CD4-positive, CD25-positive, alpha-beta regulatory T cell (primary cell): ENCODE data around the gene HTR2C. TPM values are rescaled to one million over a fixed set of nuclear protein-coding genes. Genes with fewer than 3 reads are reported as not detected.

ENCODE experiments used
- ATAC-seq, 2 donors: fragments of 150-1000 bp; cut with Tn5 transposase; one replicate each; pipeline ENCODE4 v1.10.0; 2021; ENCODE audit warnings: low read depth in 2 of 2, moderate number of reproducible peaks in 2 of 2, moderate library complexity in 1 of 2
- DNase-seq, 3 donors: peaks; one replicate each; pipeline versions ENCODE4 v3.0.0 to v3.0.0-alpha.2; 2012 to 2022; ENCODE audit warnings: mixed read lengths in 1 of 3
- H3K27ac ChIP-seq: one replicate; pipeline ENCODE4 v1.7.0; 2013; ENCODE audit warnings: mild to moderate bottlenecking, low read length; ENCODE audit not compliant: insufficient read depth, poor library complexity, severe bottlenecking
- H3K27me3 ChIP-seq: one replicate; pipeline ENCODE4 v1.7.0; 2013; ENCODE audit warnings: low read length; ENCODE audit not compliant: control insufficient read depth, insufficient read depth
- H3K36me3 ChIP-seq: one replicate; pipeline ENCODE4 v1.7.0; 2013; ENCODE audit warnings: mild to moderate bottlenecking, low read length, moderate library complexity; ENCODE audit not compliant: control insufficient read depth, insufficient read depth
- H3K4me1 ChIP-seq: 2 replicates; pipeline ENCODE4 v1.7.0; 2013; ENCODE audit warnings: mild to moderate bottlenecking, low read length; ENCODE audit not compliant: insufficient read depth, control insufficient read depth, poor library complexity, severe bottlenecking
- H3K4me3 ChIP-seq: one replicate; pipeline ENCODE4 v1.7.0; 2013; ENCODE audit warnings: low read depth, mild to moderate bottlenecking, low read length, moderate library complexity
- H3K9me3 ChIP-seq, 2 experiments: 1 replicate in 1 of 2; 2 replicates in 1 of 2; pipeline ENCODE4 v1.7.0; 2013; ENCODE audit warnings: low read length in 2 of 2, mild to moderate bottlenecking in 1 of 2, moderate library complexity in 1 of 2; ENCODE audit not compliant: control insufficient read depth in 2 of 2
- H3K27ac Mint-ChIP-seq, 3 donors: one replicate each; pipeline ENCODE4 v1.8.0; 2020 to 2022; ENCODE audit warnings: mild to moderate bottlenecking in 3 of 3, mixed read lengths in 3 of 3, moderate library complexity in 2 of 3
- H3K27me3 Mint-ChIP-seq: one replicate; pipeline ENCODE4 v1.8.0; 2022; ENCODE audit warnings: mild to moderate bottlenecking, mixed read lengths
- H3K36me3 Mint-ChIP-seq: one replicate; pipeline ENCODE4 v1.8.0; 2020; ENCODE audit warnings: mixed read lengths
- H3K4me1 Mint-ChIP-seq, 4 donors: one replicate each; pipeline ENCODE4 v1.8.0; 2020 to 2022; ENCODE audit warnings: mixed read lengths in 4 of 4, mild to moderate bottlenecking in 1 of 4
- H3K4me3 Mint-ChIP-seq, 4 donors: one replicate each; pipeline ENCODE4 v1.8.0; 2020 to 2022; ENCODE audit warnings: mild to moderate bottlenecking in 4 of 4, mixed read lengths in 4 of 4, moderate library complexity in 3 of 4
- H3K9me3 Mint-ChIP-seq, 7 donors: one replicate each; pipeline ENCODE4 v1.8.0; 2020 to 2022; ENCODE audit warnings: mixed read lengths in 7 of 7, mild to moderate bottlenecking in 3 of 7, moderate library complexity in 2 of 7
- polyA plus RNA-seq, 4 donors: library from polyadenylated mRNA; unstranded; fragments of 300-500 nt; fragmentation: Illumina TruSeq; gene quantifications; one replicate each; pipeline ENCODE4 v1.2.3, GENCODE V29; 2021
- total RNA-seq: library from RNA; stranded (reverse); gene quantifications from one replicate; pipeline ENCODE4 v1.2.3, GENCODE V29; 2022

Gene HTR2C
- total and polyA plus RNA-seq, 5 donors from 2014 or later: not detected

DNA sequence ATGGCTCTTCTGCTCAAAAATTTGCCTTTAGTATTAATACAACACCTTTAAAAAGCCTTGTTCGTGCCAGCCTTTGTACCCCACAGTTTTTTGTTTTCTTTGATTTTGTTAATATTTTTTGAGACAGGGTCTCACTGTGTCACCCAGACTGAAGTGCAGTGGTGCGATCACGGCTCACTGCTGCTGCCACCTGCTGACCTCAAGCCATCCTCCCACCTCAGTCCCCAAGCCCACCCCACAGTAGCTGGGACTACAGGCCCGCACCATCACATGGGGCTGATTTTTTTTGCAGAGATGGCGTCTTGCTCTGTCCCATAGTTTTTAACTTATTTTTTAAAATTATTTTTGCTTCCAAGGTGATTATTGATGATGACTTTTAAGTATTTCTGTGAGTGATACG, 134.0 kb downstream of the HTR2C start:
- Histone ChIP-seq H3K4me1 (no peaks in the 10 kb centered on the region), H3K4me3 (no peak overlapping the region), H3K9me3 (no peaks in the 10 kb centered on the region), H3K36me3 (no peaks in the 10 kb centered on the region), H3K27ac (no peak overlapping the region), H3K27me3 (no peaks in the 10 kb centered on the region)
- Mint-ChIP-seq H3K4me3 (no peak overlapping the region), H3K27ac (no peak overlapping the region), H3K9me3 (peaks cover 0 to 3% (median 0%) of the 10 kb centered on the region in 7 donors), H3K27me3 (no peaks in the 10 kb centered on the region), H3K36me3 (no peaks in the 10 kb centered on the region), H3K4me1 (no peaks in the 10 kb centered on the region)
- ATAC-seq (no peak), DNase-seq (no peak)

DNA sequence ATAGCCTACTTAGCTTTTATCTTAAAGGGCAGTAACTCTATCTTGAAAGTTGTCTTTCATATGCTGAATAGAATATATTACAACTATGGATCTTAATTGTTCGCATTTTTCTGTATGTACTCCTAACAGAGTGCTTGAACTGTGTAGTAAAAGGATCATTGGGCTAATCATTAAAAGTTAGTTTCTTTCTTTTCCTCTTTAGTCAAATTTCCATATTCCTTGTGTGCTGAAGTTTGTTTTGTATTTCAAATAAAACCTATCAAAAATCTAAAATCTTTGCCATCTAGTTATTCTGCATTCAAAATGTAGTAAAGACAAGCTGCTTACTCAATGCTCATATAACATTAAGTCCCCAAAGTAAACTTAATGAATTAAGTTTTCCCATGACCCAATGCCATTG, 182.7 kb downstream of the HTR2C start:
- Mint-ChIP-seq H3K27ac (no peak overlapping the region), H3K4me1 (no peaks in the 10 kb centered on the region), H3K9me3 (peaks cover 0 to 6% (median 3%) of the 10 kb centered on the region in 7 donors), H3K4me3 (no peak overlapping the region), H3K36me3 (no peaks in the 10 kb centered on the region), H3K27me3 (no peaks in the 10 kb centered on the region)
- DNase-seq (no peak), ATAC-seq (no peak)
- Histone ChIP-seq H3K9me3 (no peaks in the 10 kb centered on the region), H3K4me3 (no peak overlapping the region), H3K4me1 (no peaks in the 10 kb centered on the region), H3K27ac (no peak overlapping the region), H3K36me3 (no peaks in the 10 kb centered on the region), H3K27me3 (no peaks in the 10 kb centered on the region)

DNA sequence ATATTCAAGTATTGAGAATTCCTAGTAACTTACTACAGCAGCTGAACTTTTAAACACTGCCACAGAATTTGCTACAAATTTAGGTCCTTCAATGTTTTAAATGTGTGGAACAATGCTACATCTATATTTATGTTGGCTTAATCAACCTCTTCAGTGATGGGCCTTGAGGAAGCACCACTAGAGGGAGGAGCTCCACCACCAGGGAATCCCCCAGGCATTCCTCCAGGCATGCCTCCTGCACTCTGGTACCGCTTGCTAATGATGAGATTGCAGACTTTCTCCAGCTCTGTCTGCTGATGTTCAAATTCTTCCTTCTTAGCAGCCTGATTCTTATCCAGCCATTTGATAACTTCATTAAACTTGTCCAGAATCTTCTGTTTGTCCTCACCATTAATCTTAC, 190.8 kb downstream of the HTR2C start:
- Histone ChIP-seq H3K4me1 (no peaks in the 10 kb centered on the region), H3K9me3 (no peaks in the 10 kb centered on the region), H3K27me3 (no peaks in the 10 kb centered on the region), H3K36me3 (no peaks in the 10 kb centered on the region), H3K27ac (no peak overlapping the region), H3K4me3 (no peak overlapping the region)
- Mint-ChIP-seq H3K27me3 (no peaks in the 10 kb centered on the region), H3K4me3 (no peak overlapping the region), H3K4me1 (no peaks in the 10 kb centered on the region), H3K9me3 (peaks cover 0 to 4% (median 0%) of the 10 kb centered on the region in 7 donors), H3K27ac (no peak overlapping the region), H3K36me3 (no peaks in the 10 kb centered on the region)
- DNase-seq: no peak
- no peak for ATAC-seq

DNA sequence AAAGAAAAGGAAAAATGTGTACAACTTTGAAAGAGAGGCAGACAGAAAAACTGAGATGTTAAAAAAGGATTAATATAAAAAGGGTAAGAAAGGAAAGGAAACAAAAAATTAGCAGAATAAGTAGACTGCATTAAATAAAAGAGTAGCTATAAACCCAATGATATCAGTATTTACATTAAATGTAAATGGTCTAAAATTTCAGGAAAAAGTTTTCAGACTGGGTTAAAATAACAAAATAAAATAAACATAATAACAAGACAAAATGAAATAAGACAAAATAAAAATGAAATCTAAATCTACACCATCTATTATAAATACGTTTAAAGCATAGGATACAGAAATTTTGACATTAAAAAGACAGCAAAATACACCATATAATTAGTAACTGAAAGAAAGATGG, 199.0 kb downstream of the HTR2C start:
- Mint-ChIP-seq H3K27me3 (no peaks in the 10 kb centered on the region), H3K4me3 (no peak overlapping the region), H3K9me3 (peaks cover 0 to 3% (median 0%) of the 10 kb centered on the region in 7 donors), H3K27ac (no peak overlapping the region), H3K36me3 (no peaks in the 10 kb centered on the region), H3K4me1 (no peaks in the 10 kb centered on the region)
- Histone ChIP-seq H3K27me3 (no peaks in the 10 kb centered on the region), H3K36me3 (no peaks in the 10 kb centered on the region), H3K9me3 (no peaks in the 10 kb centered on the region), H3K4me3 (no peak overlapping the region), H3K4me1 (no peaks in the 10 kb centered on the region), H3K27ac (no peak overlapping the region)
- DNase-seq (no peak), ATAC-seq (no peak)

DNA sequence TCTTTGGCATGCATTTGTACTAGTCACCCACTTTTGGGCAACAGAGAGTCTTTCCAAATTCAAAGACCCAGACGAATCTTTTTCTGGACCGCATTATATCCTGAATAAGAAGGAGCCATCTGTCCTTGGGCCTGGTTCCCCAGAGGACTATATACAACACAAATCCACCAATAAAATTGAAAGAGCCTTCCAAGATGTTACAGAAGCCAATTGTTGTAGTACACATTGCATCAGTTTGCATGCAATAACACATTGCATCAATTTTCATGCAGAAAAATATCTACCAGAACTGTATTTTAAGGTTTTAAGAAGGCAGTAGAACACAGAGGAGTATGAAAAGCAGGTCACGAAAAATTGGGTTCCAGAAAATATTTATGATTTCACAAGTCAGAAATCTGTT, 203.2 kb downstream of the HTR2C start:
- Mint-ChIP-seq H3K27me3 (no peaks in the 10 kb centered on the region), H3K4me1 (no peaks in the 10 kb centered on the region), H3K4me3 (no peak overlapping the region), H3K36me3 (no peaks in the 10 kb centered on the region), H3K27ac (no peak overlapping the region), H3K9me3 (peaks cover 0 to under 1% (median 0%) of the 10 kb centered on the region in 7 donors)
- Histone ChIP-seq H3K36me3 (no peaks in the 10 kb centered on the region), H3K9me3 (no peaks in the 10 kb centered on the region), H3K27me3 (no peaks in the 10 kb centered on the region), H3K27ac (no peak overlapping the region), H3K4me1 (no peaks in the 10 kb centered on the region), H3K4me3 (no peak overlapping the region)
- DNase-seq: no peak
- ATAC-seq: no peak

DNA sequence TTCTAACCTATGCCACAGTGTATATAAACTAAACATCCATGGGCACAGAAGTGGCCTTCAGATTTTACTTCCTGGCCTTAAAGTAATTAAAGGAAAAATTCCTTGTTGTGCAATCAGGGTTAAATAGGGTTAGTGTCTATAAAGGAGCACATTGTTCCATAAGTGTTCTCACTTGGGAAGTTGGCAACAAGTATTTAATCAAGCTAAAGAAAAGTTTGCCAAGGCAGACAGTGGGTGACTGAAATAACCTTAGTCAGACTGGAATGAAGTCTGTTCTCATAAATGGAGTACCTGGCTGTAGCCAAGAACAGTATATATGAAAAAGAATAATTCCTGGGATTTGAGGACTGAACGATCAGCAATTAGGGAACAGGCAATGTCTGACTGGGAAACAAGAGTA, 213.6 kb downstream of the HTR2C start:
- no peak overlapping the region for H3K4me3 Mint-ChIP-seq
- no peak overlapping the region for H3K27ac ChIP-seq
- H3K27me3 Mint-ChIP-seq: no peaks in the 10 kb centered on the region
- no peaks in the 10 kb centered on the region for H3K27me3 ChIP-seq
- H3K27ac Mint-ChIP-seq: no peak overlapping the region
- H3K4me1 ChIP-seq: no peaks in the 10 kb centered on the region
- H3K4me1 Mint-ChIP-seq: no peaks in the 10 kb centered on the region
- no peak for ATAC-seq
- H3K4me3 ChIP-seq: no peak overlapping the region
- no peaks in the 10 kb centered on the region for H3K36me3 Mint-ChIP-seq
- no peaks in the 10 kb centered on the region for H3K36me3 ChIP-seq
- H3K9me3 ChIP-seq: no peaks in the 10 kb centered on the region
- DNase-seq: no peak
- peaks cover 0 to 9% (median 0%) of the 10 kb centered on the region in 7 donors for H3K9me3 Mint-ChIP-seq

DNA sequence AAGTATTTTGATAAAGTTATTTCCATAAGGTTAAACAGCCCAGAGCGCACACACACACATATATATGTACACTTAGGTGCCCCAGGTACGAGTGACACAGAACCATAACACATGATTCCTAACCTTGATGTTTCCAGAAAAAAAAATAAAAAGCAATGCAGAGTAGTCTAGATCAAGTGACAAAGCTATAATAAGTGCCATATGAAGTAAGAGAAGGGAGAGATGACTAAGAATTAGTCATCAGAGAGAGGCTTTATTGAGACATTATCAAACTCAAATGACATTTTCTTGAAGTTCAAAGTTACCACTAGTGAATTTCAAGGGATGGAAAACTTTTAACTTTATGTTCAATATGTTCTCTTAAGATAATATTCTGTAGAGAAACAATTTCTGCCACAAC, 215.0 kb downstream of the HTR2C start:
- Mint-ChIP-seq H3K27me3 (no peaks in the 10 kb centered on the region), H3K27ac (no peak overlapping the region), H3K36me3 (no peaks in the 10 kb centered on the region), H3K4me1 (no peaks in the 10 kb centered on the region), H3K4me3 (no peak overlapping the region), H3K9me3 (peaks cover 0 to 6% (median 0%) of the 10 kb centered on the region in 7 donors)
- no peaks in the 10 kb centered on the region for H3K4me1 ChIP-seq
- DNase-seq (no peak), ATAC-seq (no peak)
- H3K27ac ChIP-seq: no peak overlapping the region
- H3K27me3 ChIP-seq: no peaks in the 10 kb centered on the region
- H3K36me3 ChIP-seq: no peaks in the 10 kb centered on the region
- H3K4me3 ChIP-seq: no peak overlapping the region
- no peaks in the 10 kb centered on the region for H3K9me3 ChIP-seq

DNA sequence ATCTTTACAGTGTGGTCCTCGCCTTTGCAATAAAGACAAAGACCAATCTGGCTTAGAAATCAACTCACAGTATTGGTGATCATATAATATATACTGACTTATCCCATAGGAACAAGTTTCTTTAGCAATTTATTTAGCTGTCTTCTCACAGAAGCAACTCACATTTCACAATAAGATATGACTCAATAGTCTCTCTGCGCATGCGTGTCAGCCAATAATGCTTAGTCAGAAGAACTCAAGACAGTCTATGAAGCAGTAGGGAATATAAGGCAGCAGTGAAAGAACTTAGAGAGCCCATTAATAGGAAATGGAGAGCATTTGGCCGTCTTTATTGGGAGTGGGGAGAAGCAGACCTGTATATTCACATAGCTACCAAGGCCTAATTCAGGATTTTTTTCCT, 216.8 kb downstream of the HTR2C start:
- no peak overlapping the region for H3K4me3 Mint-ChIP-seq
- no peaks in the 10 kb centered on the region for H3K36me3 ChIP-seq
- no peaks in the 10 kb centered on the region for H3K4me1 ChIP-seq
- H3K9me3 ChIP-seq: no peaks in the 10 kb centered on the region
- no peaks in the 10 kb centered on the region for H3K27me3 ChIP-seq
- H3K27me3 Mint-ChIP-seq: no peaks in the 10 kb centered on the region
- DNase-seq (no peak), ATAC-seq (no peak)
- no peak overlapping the region for H3K4me3 ChIP-seq
- no peak overlapping the region for H3K27ac Mint-ChIP-seq
- no peaks in the 10 kb centered on the region for H3K36me3 Mint-ChIP-seq
- peaks cover 0 to 6% (median 0%) of the 10 kb centered on the region in 7 donors for H3K9me3 Mint-ChIP-seq
- H3K27ac ChIP-seq: no peak overlapping the region
- H3K4me1 Mint-ChIP-seq: no peaks in the 10 kb centered on the region
